GM18508 (cell line): ENCODE measurements around the gene GPSM1.
"Not testable (repeated sequence)": the region's sequence is repeated elsewhere in the genome, so short reads cannot be mapped to it uniquely, and the experiment has no call there.

ENCODE experiments used
- ATAC-seq: cut with Tn5 transposase; IDR thresholded peaks from one replicate; pipeline ENCODE4 v1.9.1; 2021; ENCODE audit warnings: moderate number of reproducible peaks; ENCODE audit not compliant: insufficient read depth, unreplicated experiment

GPSM1 gene

DNA sequence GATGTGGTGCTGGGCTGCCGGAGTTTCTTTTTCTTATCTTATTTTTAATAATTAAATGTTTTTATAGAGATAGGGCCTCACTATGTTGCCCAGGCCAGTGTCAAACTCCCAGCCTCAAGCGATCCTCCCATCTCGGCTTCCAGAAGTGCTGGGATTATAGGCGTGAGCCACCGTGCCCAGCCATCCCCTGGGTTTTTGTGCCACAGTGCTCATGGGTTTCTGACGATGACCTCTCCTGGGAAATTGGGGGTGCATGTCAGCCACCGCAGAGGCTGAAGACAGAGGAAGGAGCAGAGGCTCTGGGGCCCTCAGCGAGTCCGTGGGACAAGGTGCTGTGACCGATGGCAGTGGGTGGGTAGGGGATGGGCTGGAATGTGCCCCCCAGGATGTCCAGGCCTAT lies 14.4 kb downstream of the GPSM1 start:
- no peak for ATAC-seq

DNA sequence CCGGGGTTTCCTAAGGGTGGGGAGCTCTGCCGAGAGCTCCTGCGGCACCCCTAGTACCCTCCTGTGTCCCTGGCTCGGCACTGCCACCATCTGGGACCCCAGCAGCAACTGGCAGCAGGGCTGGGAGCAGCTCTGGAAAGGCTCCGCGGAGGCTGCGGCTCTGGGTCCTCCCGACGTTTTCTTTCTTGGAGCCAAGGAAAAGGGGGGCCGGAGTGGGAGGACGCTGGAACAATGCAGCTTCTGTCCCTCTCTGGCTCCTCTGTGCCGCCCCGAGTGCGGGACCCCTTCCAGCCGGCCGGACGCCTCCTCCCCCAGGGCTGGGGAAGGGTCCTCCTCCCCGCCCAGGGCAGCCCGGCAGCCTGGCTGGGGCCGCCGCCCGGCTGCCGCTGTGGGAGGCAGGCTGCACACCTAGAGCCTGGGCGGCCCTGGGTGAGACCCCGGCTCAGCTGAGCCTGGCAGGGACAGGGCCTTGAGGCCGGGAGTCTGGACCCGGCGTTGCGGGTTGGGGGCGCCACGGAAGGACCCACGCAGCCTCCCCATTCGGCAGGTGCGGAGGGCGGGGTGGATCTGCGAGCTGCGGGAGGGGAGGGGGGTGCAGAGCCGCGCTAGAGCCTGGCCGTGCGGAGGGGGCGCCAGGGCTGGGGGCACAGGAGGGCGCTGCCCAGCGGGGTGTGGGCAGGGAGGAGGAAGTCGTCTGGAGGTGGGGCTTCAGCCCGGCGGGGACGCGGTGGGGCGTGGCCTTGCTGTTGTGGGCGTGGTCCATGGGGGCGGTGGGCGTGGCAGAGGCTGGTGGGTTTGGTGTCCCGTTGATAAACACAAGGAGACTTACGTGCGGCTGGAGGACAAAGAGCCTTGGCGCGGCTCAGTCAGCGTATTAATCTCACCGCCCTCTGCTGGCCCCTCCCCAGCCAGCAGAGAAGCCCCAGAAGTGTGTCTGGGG lies 15.1 kb downstream of the GPSM1 start:
- ATAC-seq = no peak

DNA sequence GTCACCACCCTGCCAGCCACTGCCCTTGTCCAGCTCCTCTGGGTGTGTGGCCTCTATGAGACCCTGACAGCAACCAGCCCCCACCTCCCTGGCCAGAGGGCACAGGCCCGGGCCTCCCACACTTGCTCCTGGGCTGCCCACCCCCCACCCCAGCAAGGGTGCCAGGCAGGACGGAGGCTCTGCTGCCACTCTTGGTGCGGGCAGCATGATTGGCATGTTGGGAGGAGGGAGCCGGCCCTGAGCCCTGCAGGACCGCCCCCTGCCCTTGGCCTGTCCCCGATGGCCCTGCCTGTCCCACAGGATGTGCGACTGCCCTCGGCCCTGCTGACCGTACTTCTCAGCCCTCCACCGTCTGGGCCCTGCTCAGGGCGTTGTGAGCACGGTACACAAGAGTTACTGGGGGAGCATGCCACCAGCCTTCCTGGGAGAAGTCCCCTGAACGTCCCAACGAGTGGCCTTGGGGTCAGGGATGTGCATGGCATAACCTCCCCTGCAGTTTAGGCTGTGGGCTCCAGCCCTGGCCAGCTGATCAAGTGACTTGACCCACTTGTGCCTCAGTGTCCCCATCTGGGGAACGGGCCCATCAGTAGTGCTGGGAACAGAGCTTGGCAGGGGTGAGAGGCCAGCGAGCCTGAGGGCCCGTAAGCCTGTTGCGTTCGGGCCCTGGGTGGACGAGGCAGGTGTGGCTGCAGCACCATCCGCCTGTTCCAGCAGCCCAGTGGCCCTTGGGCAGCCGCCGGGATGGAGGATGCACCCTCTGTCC lies 16.0 kb downstream of the GPSM1 start:
- ATAC-seq = no peak

DNA sequence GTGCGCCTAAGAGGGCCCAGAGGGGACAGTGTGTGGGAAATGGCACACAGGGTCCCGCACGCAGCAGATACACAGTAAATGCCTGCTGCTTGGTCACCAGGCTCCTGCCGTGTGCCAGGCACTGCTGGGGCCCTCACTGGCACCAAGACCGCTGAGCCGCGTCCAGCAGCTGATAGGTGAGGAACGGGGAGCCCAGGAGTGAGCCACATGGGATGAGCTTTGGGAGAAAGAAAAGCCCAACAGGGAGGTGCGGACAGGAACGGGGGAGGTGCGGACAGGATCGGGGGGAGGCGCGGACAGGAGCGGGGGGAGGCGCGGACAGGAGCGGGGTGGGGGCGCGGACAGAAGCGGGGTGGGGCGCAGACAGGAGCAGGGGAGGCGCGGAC lies 16.5 kb downstream of the GPSM1 start:
- no peak for ATAC-seq

DNA sequence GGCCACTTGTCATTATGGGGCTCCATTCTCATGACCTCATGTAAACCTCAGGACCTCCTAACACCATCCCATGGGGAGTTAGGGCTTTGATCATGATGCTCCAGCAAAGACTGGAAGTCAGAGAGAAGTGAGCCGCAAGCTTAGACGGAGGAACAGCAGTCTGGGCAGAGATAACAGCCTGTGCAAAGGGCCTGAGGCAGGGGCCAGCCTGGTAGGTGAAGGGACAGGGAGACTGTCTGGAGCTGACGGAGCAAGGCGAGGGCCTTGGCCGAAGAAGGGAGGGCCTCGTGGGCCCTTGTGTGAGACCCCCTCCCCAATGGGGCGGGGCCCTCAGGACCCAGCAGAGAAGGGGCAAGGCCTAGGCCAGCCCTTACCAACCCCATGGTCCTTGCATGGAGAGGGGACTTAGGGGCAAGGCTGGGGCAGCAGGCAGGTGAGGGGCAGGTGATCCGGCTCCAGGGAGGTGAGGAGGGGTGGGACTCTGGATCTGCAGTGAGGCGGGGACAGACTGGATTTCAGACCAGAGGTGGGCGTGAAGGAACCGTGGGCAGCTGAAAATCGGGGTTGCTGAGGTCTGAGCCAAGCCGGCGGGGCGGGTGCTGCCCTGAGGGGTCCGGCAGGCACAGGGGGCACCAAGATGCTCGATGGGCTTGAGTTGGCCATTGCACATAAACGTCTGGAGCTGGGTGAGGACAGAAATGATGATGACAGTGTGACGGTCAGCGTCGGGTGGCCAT lies 17.4 kb downstream of the GPSM1 start:
- no peak for ATAC-seq

DNA sequence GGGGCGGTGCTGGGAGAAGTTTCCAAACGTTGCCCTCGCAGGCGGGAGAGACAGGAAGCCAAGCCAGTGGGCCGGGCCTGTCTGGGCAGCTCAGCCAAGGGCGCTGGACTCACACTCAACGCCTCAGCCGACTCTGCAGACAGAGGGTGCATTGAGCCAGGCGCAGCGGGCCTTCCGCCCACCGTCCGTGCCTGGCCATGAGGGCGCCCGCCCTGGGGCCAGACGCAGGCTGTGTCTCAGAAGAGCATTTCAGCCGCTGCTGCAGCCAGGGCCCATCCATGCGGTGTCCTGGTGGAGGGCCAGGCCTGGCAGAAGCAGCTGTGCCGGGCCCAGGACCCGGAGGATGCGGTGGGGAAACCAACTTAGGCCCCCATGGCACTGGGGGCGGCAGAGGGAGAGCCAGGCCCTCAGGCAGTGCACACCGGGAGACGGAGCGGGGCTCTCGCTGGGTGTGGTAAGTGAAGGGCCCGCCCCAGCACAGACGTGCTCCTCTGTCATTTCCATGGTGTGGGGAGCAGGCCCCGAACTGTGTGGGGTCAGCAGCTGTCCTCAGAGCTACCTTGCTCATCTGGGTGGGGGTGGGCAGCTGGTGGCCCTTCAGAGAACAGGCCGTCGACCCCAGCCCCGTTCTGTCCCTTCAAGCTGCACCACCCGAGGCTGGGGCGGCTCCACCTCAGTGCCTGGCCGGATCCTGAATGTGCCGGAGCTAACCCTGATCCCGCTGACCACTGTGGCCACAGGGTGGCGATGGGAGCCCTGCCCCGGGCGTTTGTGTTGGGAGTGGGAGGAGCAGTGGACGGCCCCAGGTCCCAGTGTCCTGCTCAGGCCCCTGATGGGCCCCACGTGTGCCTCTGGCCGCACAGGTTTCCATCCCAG lies 18.2 kb downstream of the GPSM1 start:
- ATAC-seq = no peak

DNA sequence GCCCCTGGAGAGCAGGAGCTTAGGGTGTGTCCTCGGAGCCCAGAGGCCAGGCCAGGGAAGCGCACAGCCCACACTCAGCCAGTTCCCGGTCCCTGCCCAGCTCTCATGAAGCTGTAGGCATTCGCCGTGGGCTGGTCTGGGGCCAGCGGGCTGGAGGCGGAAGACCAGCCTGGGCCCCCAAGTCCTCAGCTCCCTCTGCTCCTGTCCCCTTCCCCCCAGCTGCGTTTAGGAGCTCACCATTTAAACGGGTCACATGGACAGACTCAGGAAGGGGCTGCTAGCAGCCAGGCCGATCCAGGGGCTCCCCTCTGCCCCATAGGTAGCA lies 18.8 kb downstream of the GPSM1 start:
- ATAC-seq = no peak

DNA sequence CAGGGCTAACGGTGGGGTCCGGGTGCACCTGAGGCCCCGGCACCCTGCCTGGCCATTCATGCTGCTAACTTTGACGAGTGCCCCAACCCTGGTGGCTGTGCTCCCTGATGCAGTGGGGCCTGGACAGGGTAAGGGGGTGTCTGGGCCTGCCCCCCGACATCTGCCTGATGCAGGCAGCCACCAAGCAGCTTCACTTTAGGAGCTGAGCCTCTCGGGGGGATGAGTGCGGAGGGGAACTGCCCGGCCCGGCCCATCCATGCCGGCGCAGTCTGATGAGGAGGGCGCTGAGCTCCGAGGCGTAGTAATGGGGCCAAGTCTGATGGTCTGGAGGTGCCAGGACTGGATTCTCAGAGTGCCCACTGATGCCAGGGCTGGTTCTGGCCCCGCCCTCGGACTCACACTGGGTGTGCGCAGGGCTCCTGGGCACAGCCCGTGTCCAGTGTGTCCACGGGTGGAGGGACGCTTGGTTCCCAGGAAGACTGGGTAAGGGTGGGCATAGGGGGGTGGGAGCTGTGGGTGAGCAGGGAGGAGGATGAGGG lies 19.7 kb downstream of the GPSM1 start:
- no peak for ATAC-seq

DNA sequence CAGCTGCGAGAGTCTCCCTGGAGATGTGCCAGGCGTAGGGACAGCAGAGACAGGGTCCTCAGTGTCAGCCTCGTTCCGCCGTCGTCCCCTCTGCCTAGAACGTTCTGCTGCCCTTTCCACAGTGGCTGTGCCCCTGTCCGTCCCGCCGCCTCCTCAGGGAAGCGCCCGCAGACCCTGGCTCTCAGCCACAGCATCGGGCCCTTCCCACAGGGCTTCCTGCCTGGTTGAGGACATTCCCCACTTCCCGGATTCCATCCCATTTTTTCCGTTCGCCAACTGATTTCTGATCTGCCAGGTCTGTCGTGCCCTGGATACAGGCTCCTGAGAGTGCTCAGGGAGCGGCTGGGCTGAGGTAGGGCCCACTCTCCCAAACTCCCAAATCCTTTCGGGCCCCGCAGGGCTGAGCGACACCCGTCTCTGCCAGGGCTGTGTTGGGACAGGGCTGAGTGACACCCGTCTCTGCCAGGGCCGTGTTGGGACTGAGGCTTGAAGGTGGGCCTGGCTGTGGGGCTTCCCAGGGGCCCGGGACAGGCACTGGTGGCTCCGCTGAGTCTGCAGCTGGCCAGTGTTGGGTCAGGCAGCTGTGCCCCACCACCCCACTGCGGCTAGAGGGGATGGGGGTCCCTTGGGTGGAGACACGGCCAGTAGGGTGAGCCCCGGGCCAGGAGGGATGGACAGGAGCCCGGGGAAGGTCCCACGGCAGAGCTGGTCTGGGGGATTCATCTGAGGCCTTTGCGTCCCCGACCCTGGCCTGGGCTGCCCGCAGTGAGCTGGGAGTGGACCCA lies 20.3 kb downstream of the GPSM1 start:
- no peak for ATAC-seq

DNA sequence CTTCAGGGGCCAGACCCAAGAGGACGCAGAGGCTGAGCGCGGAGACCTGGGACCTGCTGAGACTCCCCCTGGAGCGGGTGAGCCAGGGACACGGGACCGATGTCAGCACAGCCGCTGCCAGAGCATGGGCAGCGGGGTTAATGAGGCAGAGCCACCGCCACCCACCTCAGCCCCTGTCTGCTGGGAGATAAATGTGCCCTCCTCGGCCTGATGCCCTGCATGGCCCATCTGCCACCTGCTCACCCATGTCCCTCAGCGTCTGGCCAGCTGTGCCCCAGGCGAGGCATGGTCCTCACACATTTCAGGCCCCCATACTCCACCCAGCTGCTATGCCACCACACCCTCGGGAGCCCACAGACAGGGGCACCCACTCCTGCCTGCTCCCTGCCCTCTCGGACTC lies 21.4 kb downstream of the GPSM1 start:
- no peak for ATAC-seq

DNA sequence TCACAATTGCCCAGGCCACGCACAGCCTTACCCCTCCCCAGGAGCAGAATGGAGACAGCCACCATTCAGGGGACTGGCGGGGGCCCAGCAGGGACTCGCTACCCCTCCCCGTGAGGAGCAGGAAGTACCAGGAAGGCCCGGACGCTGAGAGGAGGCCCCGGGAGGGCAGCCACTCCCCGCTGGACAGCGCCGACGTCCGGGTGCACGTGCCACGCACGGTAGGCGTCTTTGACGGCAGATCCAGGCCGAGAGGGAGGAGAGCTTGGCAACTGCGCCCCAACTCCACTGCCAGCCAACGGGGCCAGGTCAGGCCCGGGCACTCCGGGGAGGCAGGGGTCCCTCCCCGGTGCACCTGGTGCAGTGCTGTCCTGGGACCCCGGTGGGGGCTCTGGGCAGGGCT lies 22.2 kb downstream of the GPSM1 start:
- ATAC-seq = no peak

DNA sequence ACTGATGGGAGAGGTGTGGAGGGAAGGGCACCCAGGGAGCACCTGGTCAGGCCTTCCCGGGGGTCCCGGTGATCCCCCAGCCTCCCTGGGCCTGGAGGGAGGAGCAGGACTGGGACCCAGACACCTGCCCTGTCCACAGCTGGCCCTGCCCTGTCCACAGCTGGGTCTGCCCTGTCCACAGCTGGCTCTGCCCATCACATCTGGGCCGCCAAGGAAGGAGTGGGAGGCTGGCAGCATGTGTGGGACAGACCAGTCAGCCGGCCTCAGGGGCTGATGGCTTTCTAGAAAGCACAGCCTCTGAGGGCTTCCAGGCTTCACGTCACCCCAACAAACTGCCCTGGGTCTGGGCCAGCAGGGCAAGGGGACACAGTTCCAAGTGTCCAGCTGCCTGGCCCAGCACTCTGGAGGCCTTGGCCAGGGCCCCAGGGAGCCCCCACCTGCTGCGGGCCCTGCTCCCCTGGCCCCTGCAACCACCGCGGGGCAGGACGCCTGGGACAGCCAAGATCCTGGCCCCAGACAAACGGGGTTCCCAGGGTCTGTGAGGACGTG lies 24.0 kb downstream of the GPSM1 start:
- no peak for ATAC-seq

DNA sequence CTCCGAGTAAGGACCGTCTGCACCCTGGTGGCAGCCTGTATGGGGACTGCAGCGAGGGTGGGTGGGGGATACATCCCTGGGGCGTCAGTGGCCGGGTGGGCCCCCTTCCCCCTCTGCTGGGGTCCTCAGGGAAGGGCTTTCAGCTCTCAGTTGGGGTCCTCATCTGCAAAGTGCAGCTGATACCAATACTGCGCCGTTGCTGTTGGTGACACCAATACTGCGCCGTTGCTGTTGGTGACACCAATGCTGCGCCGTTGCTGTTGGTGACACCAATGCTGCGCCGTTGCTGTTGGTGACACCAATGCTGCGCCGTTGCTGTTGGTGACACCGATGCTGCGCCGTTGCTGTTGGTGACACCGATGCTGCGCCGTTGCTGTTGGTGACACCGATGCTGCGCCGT lies 24.5 kb downstream of the GPSM1 start:
- not testable (repeated sequence) for ATAC-seq

DNA sequence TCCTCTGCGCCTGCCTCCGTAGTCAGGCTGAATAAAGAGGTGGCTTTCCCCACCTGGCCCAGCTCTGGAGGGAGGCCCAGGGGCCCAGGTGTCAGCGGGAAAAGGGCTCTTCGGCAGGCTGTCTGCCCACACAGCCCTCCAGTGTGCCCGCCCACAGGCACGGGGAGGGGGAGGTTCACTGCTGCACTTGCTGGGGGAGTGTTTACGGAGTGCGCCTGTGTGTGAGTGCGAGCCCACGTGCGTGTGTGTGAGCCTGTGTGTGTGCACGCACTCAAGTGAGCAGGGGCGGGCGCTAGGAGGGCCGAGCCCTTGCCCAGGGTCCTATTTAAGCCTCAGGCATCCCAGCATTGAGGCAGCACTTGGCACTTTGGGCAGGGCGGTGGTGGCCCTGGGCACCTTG lies 25.3 kb downstream of the GPSM1 start:
- ATAC-seq = no peak

DNA sequence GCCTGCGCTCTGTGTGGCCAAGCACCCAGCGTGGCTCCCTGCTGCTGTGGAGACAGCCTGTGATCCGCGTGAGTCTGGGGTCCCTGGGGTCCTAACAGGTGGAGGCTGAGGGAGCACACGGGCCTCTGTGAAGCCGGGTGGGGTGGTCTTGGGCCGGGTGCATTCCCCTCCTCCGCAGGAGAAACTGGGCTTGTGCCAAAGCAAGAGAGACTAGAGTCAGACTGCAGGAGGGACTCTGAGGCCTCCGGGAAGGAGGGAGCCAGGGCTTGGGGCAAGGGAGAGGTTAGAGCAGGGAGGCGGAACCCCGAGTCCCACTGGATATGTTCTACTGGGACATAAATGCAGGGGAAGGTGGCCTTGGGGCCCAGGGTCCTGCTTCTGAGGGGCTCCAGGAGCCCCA lies 25.7 kb downstream of the GPSM1 start:
- ATAC-seq = no peak

DNA sequence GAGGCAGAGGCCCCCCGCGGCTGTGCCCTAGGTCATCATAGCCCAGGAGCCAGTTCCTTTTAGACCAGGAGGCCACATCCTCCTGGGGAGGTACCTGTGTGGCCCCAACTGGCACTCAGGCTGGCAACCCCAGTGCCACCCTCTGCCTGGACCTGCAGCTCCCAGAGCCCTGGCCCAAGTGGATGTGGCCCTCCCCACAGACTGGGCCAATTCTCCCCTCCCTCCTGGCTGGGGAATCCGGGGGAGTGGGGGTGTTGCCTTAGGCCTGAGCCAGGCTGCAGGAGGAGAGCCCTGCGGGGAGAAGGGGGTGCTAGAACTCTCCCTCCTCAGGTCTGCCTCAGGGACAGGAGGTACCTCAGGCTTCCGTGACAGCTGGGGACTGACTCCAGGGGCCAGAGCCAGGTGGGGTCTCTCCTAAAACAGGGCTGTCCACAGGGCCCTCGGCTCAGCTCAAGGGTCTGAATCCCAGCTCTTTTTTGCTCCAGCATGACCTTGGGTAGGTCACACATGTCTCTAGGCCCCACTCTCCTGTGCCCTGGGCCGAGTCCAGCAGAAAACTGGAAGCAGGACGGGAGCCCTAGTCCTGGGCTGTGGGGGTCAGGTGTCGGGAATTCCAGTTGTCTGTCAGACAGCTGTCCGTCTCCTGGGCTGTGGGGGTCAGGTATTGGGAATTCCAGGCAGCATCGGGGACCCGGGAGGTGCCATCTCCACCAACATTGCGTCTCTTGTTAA lies 26.6 kb downstream of the GPSM1 start:
- no peak for ATAC-seq

DNA sequence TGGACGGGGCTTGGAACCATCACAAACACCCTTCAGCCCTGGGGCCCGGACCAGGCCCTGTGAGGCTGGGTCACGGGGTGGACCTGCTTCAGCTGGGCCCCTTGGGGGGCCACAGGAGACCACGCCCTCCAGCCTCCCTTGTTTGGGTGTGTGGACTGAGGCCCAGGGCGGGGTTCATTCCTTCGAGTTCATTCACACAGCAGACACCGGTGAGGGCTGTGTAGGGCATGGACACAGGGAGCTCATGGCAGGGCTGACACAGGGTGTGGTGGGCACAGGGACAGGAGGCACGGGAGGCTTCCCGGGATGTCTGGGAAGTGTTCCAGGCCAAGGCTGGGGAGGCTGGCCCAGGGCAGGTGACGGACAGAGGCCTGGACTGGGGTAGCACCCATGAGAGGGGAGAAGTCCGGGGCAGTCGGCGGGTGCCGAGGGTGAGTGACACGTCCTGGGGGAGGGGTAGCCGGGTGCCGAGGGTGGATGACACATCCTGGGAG lies 27.3 kb downstream of the GPSM1 start:
- no peak for ATAC-seq
